ENCODE data around the gene SPECC1L. TPM values are rescaled to one million over a fixed set of nuclear protein-coding genes. Genes with fewer than 3 reads are reported as not detected.
"Not testable (repeated sequence)": the region's sequence is repeated elsewhere in the genome, so short reads cannot be mapped to it uniquely, and the experiment has no call there.

Gene SPECC1L
- total and polyA plus RNA-seq, 2 of the 8 experiments (the other 6 are each of a cell fraction or from before 2014, with no cell fraction given), result 15.7 to 61.6 TPM

DNA sequence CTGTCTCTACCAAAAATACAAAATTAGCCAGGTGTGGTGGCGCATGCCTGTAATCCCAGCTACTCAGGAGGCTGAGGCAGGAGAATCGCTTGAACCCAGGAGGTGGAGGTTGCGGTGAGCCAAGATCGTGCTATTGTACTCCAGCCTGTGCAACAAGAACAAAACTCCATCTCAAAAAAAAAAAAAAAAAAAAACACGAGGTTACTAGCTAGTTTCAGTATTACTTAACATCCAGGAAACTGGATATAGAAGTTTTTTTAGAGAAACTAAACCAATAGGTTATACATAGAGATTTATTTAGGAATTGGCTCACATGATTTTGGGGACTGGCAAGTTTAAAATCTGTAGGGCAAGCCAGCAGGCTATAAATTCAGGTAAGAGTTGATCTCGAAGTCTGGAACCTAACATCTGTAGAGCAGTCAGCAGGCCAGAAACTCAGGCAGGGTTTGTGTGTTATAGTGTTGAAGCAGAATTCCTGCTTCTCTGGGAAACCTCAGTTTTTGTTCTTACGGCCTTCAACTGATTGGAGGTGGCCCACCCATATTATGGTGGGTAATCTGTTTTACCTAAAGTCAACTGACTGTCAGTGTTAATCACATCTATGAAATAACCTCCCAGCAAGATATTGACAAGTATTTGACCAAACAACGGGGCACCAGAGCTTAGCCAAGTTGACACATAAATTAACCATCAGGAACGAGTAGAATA is 29.5 kb upstream of the SPECC1L start:
- H3K18ac ChIP-seq (ENCODE audit: extremely low read depth, low read length); H3K36me3 ChIP-seq (ENCODE audit: control insufficient read depth in 2 of 4, insufficient read depth in 4 of 4, low read length in 3 of 4); H3K79me2 ChIP-seq (ENCODE audit: control insufficient read depth in 1 of 2, insufficient read depth in 2 of 2, low read length in 2 of 2); H4K5ac ChIP-seq (ENCODE audit: insufficient read length, low read depth, low read length); H3K9me3 ChIP-seq (ENCODE audit: insufficient read depth in 2 of 2, low read depth in 1 of 2, low read length in 1 of 2); H3K14ac ChIP-seq (ENCODE audit: insufficient read length); H3K23ac ChIP-seq (ENCODE audit: insufficient read length); H2BK120ac ChIP-seq (replicated peaks; ENCODE audit: low read depth, low read length); H3K56ac ChIP-seq (replicated peaks; ENCODE audit: insufficient read length, low read depth, low read length); FAIRE-seq; H3K23me2 ChIP-seq (ENCODE audit: low read depth, low read length); POLR2A ChIA-PET (ENCODE audit: partially characterized antibody); H3K9ac ChIP-seq (replicated peaks in 1 of 4; ENCODE audit: extremely low read depth in 1 of 4, low read depth in 3 of 4, low read length in 3 of 4); H3K79me1 ChIP-seq (ENCODE audit: low read depth, low read length); DNase-seq (ENCODE audit: low read depth in 1 of 2, low spot score in 2 of 2); H3K4me1 ChIP-seq (replicated peaks in 1 of 4; ENCODE audit: control insufficient read depth in 3 of 4, insufficient read depth in 4 of 4, low read length in 3 of 4); H3K4ac ChIP-seq (replicated peaks; ENCODE audit: insufficient read length, low read depth, low read length); H4K8ac ChIP-seq (ENCODE audit: extremely low read depth, insufficient read depth, low read length); H2BK15ac ChIP-seq (ENCODE audit: low read length); H3K4me3 ChIP-seq (ENCODE audit: extremely low read depth in 1 of 4, insufficient read depth in 2 of 4, low read depth in 3 of 4, low read length in 4 of 4); H2BK12ac ChIP-seq (ENCODE audit: low read depth, low read length); H2BK20ac ChIP-seq (ENCODE audit: low read length); H3K4me2 ChIP-seq (ENCODE audit: insufficient read depth in 1 of 2, low read depth in 2 of 2, low read length in 2 of 2); H4K91ac ChIP-seq (replicated peaks; ENCODE audit: insufficient read length, low read length); H4K20me1 ChIP-seq (replicated peaks in 1 of 2; ENCODE audit: control insufficient read depth in 1 of 2, insufficient read depth in 2 of 2, low read length in 2 of 2); H3K27me3 ChIP-seq (replicated peaks in 1 of 4; ENCODE audit: control insufficient read depth in 3 of 4, extremely low read depth in 1 of 4, insufficient read depth in 3 of 4, low read length in 3 of 4); H2AFZ ChIP-seq (ENCODE audit: low read length); H2BK5ac ChIP-seq (ENCODE audit: low read depth, low read length); H3K27ac ChIP-seq (ENCODE audit: low read depth, low read length); H2AK5ac ChIP-seq (ENCODE audit: low read depth, low read length): not testable (repeated sequence)
- CTCF ChIA-PET (ENCODE audit: partially characterized antibody), result interaction anchor here (1.5 to 3.1 kb wide), 5 partner anchors 10 to 84 kb away, joined by 4 to 24 read pairs (median 7); no protein-coding TSS in a partner anchor
- 92% methylated on average over 9 of the region's 9 CpGs; no CpG with 5 or more reads in 1 of the 2 experiments for WGBS, 2 experiments (ENCODE audit: extremely low coverage in 1 of 2, insufficient coverage in 1 of 2, insufficient read length in 1 of 2, insufficient replicate concordance in 2 of 2, low coverage in 1 of 2, low lambda C conversion rate in 2 of 2, missing lambda C conversion rate in 1 of 2)

DNA sequence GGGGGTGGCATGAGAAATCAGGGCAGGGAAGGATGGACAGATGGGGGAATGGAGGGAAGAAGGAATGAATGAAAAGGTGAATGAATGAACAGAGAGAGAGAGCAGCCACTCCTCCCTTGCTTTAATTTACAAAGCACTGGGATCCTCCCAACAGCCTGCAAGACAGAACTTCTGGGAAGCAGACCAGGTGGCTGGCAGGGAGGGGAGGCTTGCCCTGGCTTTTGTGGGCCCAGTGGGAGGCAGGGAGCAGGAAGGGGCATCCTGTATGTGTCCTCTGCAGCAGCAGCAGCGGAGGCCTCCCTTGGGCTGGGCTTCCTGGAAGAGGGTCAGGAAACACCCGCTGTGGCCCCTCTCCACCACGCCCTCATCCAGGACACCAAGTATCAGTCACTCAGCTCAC is 27.2 kb upstream of the SPECC1L start:
- H3K4me2 ChIP-seq (ENCODE audit: insufficient read depth in 1 of 2, low read depth in 2 of 2, low read length in 2 of 2); H3K4ac ChIP-seq (replicated peaks; ENCODE audit: insufficient read length, low read depth, low read length); H4K20me1 ChIP-seq (replicated peaks in 1 of 2; ENCODE audit: control insufficient read depth in 1 of 2, insufficient read depth in 2 of 2, low read length in 2 of 2); H2BK5ac ChIP-seq (ENCODE audit: low read depth, low read length); H3K4me1 ChIP-seq (replicated peaks in 1 of 4; ENCODE audit: control insufficient read depth in 3 of 4, insufficient read depth in 4 of 4, low read length in 3 of 4); H3K79me2 ChIP-seq (ENCODE audit: control insufficient read depth in 1 of 2, insufficient read depth in 2 of 2, low read length in 2 of 2); H2BK120ac ChIP-seq (replicated peaks; ENCODE audit: low read depth, low read length); DNase-seq (ENCODE audit: low read depth in 1 of 2, low spot score in 2 of 2); H2BK15ac ChIP-seq (ENCODE audit: low read length); POLR2A ChIA-PET (ENCODE audit: partially characterized antibody); H4K91ac ChIP-seq (replicated peaks; ENCODE audit: insufficient read length, low read length); H3K23me2 ChIP-seq (ENCODE audit: low read depth, low read length); H2AK5ac ChIP-seq (ENCODE audit: low read depth, low read length); H3K36me3 ChIP-seq (ENCODE audit: control insufficient read depth in 2 of 4, insufficient read depth in 4 of 4, low read length in 3 of 4); H3K9me3 ChIP-seq (ENCODE audit: insufficient read depth in 2 of 2, low read depth in 1 of 2, low read length in 1 of 2); H3K14ac ChIP-seq (ENCODE audit: insufficient read length); H3K4me3 ChIP-seq (ENCODE audit: extremely low read depth in 1 of 4, insufficient read depth in 2 of 4, low read depth in 3 of 4, low read length in 4 of 4); H4K5ac ChIP-seq (ENCODE audit: insufficient read length, low read depth, low read length); H2AFZ ChIP-seq (ENCODE audit: low read length); FAIRE-seq; H3K27ac ChIP-seq (ENCODE audit: low read depth, low read length); H3K79me1 ChIP-seq (ENCODE audit: low read depth, low read length); H3K9ac ChIP-seq (replicated peaks in 1 of 4; ENCODE audit: extremely low read depth in 1 of 4, low read depth in 3 of 4, low read length in 3 of 4); H2BK12ac ChIP-seq (ENCODE audit: low read depth, low read length); H2BK20ac ChIP-seq (ENCODE audit: low read length); H3K27me3 ChIP-seq (replicated peaks in 1 of 4; ENCODE audit: control insufficient read depth in 3 of 4, extremely low read depth in 1 of 4, insufficient read depth in 3 of 4, low read length in 3 of 4); H4K8ac ChIP-seq (ENCODE audit: extremely low read depth, insufficient read depth, low read length); H3K56ac ChIP-seq (replicated peaks; ENCODE audit: insufficient read length, low read depth, low read length); H3K18ac ChIP-seq (ENCODE audit: extremely low read depth, low read length); H3K23ac ChIP-seq (ENCODE audit: insufficient read length): not testable (repeated sequence)
- 100% methylated on average over 3 of the region's 3 CpGs; no CpG with 5 or more reads in 1 of the 2 experiments for WGBS, 2 experiments (ENCODE audit: extremely low coverage in 1 of 2, insufficient coverage in 1 of 2, insufficient read length in 1 of 2, insufficient replicate concordance in 2 of 2, low coverage in 1 of 2, low lambda C conversion rate in 2 of 2, missing lambda C conversion rate in 1 of 2)
- CTCF ChIA-PET (ENCODE audit: partially characterized antibody), result interaction anchor here (0.8 to 5.2 kb wide), 17 partner anchors 9 to 156 kb away, joined by 3 to 44 read pairs (median 4); no protein-coding TSS in a partner anchor
